CD4-positive, CD25-positive, alpha-beta regulatory T cell (primary cell): Measurements from ENCODE around the gene ZNF607. TPM values are rescaled to one million over a fixed set of nuclear protein-coding genes. Genes with fewer than 3 reads are reported as not detected.
A peak's percentile ranks its signal among the peaks of the same experiment; 100 is the strongest.
"Not testable (repeated sequence)": the region's sequence is repeated elsewhere in the genome, so short reads cannot be mapped to it uniquely, and the experiment has no call there.

Source experiments
- ATAC-seq, 2 donors: fragments of 150-1000 bp; cut with Tn5 transposase; one replicate each; pipeline ENCODE4 v1.10.0; 2021; ENCODE audit warnings: low read depth in 2 of 2, moderate number of reproducible peaks in 2 of 2, moderate library complexity in 1 of 2
- DNase-seq, 3 donors: peaks; one replicate each; pipeline versions ENCODE4 v3.0.0 to v3.0.0-alpha.2; 2012 to 2022; ENCODE audit warnings: mixed read lengths in 1 of 3
- H3K27ac ChIP-seq: one replicate; pipeline ENCODE4 v1.7.0; 2013; ENCODE audit warnings: mild to moderate bottlenecking, low read length; ENCODE audit not compliant: insufficient read depth, poor library complexity, severe bottlenecking
- H3K27me3 ChIP-seq: one replicate; pipeline ENCODE4 v1.7.0; 2013; ENCODE audit warnings: low read length; ENCODE audit not compliant: control insufficient read depth, insufficient read depth
- H3K36me3 ChIP-seq: one replicate; pipeline ENCODE4 v1.7.0; 2013; ENCODE audit warnings: mild to moderate bottlenecking, low read length, moderate library complexity; ENCODE audit not compliant: control insufficient read depth, insufficient read depth
- H3K4me1 ChIP-seq: 2 replicates; pipeline ENCODE4 v1.7.0; 2013; ENCODE audit warnings: mild to moderate bottlenecking, low read length; ENCODE audit not compliant: insufficient read depth, control insufficient read depth, poor library complexity, severe bottlenecking
- H3K4me3 ChIP-seq: one replicate; pipeline ENCODE4 v1.7.0; 2013; ENCODE audit warnings: low read depth, mild to moderate bottlenecking, low read length, moderate library complexity
- H3K9me3 ChIP-seq, 2 experiments: 1 replicate in 1 of 2; 2 replicates in 1 of 2; pipeline ENCODE4 v1.7.0; 2013; ENCODE audit warnings: low read length in 2 of 2, mild to moderate bottlenecking in 1 of 2, moderate library complexity in 1 of 2; ENCODE audit not compliant: control insufficient read depth in 2 of 2
- H3K27ac Mint-ChIP-seq, 3 donors: one replicate each; pipeline ENCODE4 v1.8.0; 2020 to 2022; ENCODE audit warnings: mild to moderate bottlenecking in 3 of 3, mixed read lengths in 3 of 3, moderate library complexity in 2 of 3
- H3K27me3 Mint-ChIP-seq: one replicate; pipeline ENCODE4 v1.8.0; 2022; ENCODE audit warnings: mild to moderate bottlenecking, mixed read lengths
- H3K36me3 Mint-ChIP-seq: one replicate; pipeline ENCODE4 v1.8.0; 2020; ENCODE audit warnings: mixed read lengths
- H3K4me1 Mint-ChIP-seq, 4 donors: one replicate each; pipeline ENCODE4 v1.8.0; 2020 to 2022; ENCODE audit warnings: mixed read lengths in 4 of 4, mild to moderate bottlenecking in 1 of 4
- H3K4me3 Mint-ChIP-seq, 4 donors: one replicate each; pipeline ENCODE4 v1.8.0; 2020 to 2022; ENCODE audit warnings: mild to moderate bottlenecking in 4 of 4, mixed read lengths in 4 of 4, moderate library complexity in 3 of 4
- H3K9me3 Mint-ChIP-seq, 7 donors: one replicate each; pipeline ENCODE4 v1.8.0; 2020 to 2022; ENCODE audit warnings: mixed read lengths in 7 of 7, mild to moderate bottlenecking in 3 of 7, moderate library complexity in 2 of 7
- polyA plus RNA-seq, 4 donors: library from polyadenylated mRNA; unstranded; fragments of 300-500 nt; fragmentation: Illumina TruSeq; gene quantifications; one replicate each; pipeline ENCODE4 v1.2.3, GENCODE V29; 2021
- total RNA-seq: library from RNA; stranded (reverse); gene quantifications from one replicate; pipeline ENCODE4 v1.2.3, GENCODE V29; 2022

The ZNF607 gene
- total and polyA plus RNA-seq, 5 donors from 2014 or later, result 2.2 to 7.7 (median 5.5) TPM

DNA sequence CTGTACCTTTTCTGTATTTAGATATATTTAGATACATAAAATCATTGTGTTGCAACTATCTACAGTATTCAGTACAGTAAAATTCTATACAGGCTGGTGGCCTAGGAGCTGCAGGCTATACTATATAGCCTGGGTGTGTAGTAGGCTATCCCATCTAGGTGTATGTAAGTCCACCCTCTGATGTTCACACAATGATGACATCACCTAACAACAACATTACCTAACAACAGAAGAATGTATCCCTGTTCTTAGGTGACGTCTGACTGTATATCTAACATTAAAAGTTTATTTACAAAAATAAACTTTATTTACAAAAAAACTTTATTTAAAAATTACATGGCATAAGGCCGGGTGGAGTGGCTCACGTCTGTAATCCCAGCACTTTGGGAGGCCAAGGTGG is 36.0 kb downstream of the ZNF607 start:
- Mint-ChIP-seq H3K36me3 (peaks cover 27% of the 10 kb centered on the region), H3K27ac (no peak overlapping the region), H3K27me3 (no peaks in the 10 kb centered on the region), H3K4me1 (peaks cover 0 to 6% (median 3%) of the 10 kb centered on the region in 4 donors), H3K4me3 (no peak overlapping the region), H3K9me3 (peaks cover 1 to 48% (median 9%) of the 10 kb centered on the region in 7 donors)
- Histone ChIP-seq H3K4me3 (no peak overlapping the region), H3K27me3 (no peaks in the 10 kb centered on the region), H3K9me3 (peaks cover 20 to 34% of the 10 kb centered on the region in 2 experiments), H3K27ac (no peak overlapping the region), H3K4me1 (no peaks in the 10 kb centered on the region), H3K36me3 (no peaks in the 10 kb centered on the region)
- DNase-seq (no peak), ATAC-seq (no peak)

DNA sequence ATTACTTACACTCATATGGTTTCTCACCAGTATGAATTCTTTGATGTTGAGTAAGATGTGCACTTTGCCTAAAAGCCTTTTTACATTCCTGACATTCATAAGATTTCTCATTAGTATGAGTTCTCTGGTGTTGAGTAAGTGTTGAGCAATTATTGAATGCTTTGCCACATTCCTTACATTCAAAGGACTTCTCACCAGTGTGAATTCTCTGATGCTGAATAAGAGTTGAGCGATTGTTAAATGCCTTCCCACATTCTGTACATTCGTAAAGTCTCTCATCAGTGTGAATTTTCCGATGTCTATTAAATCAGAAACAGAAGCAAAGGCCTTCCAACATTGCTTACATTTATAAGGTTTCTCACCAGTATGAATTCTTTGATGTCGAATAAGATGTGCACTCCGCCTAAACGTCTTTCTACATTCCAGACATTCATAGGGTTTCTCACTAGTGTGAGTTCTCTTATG is 50.1 kb downstream of the ZNF607 start:
- Histone ChIP-seq H3K4me3 (no peak overlapping the region), H3K9me3 (peaks cover 78 to 85% of the 10 kb centered on the region in 2 experiments), H3K4me1 (no peaks in the 10 kb centered on the region), H3K36me3 (no peaks in the 10 kb centered on the region), H3K27ac (no peak overlapping the region), H3K27me3 (no peaks in the 10 kb centered on the region)
- Mint-ChIP-seq H3K4me3 (no peak overlapping the region), H3K4me1 (no peaks in the 10 kb centered on the region), H3K36me3 (peaks cover 8% of the 10 kb centered on the region), H3K27ac (no peak overlapping the region), H3K9me3 (peaks cover 0 to 70% (median 19%) of the 10 kb centered on the region in 7 donors), H3K27me3 (no peaks in the 10 kb centered on the region)
- ATAC-seq (no peak), DNase-seq (no peak)

DNA sequence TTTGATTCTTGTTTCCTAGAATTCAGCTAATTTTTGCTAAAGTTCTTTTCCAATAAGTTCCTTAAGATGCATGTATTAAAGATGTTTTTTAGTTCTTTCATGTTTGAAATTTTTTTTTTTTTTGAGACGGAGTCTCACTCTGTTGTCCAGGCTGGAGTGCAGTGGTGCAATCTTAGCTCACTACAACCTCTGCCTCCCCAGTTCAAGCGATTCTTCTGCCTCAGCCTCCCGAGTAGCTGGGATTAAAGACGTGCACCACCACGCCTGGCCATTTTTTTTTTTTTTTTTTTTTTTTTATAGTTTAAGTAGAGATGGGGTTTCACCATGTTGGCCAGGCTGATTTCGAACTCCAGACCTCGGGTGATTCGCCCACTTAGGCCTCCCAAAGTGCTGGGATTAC is 62.4 kb downstream of the ZNF607 start:
- not testable (repeated sequence) for ATAC-seq, H3K27ac Mint-ChIP-seq, H3K36me3 ChIP-seq, H3K27ac ChIP-seq, H3K27me3 Mint-ChIP-seq, H3K27me3 ChIP-seq, H3K9me3 ChIP-seq, DNase-seq, H3K36me3 Mint-ChIP-seq, H3K4me3 ChIP-seq
- Mint-ChIP-seq H3K9me3 (peaks cover 0 to 10% (median 2%) of the 10 kb centered on the region in 7 donors), H3K4me3 (peak overlapping the region; percentile 90 to 99 (median 96)), H3K4me1 (peaks cover 23 to 37% (median 24%) of the 10 kb centered on the region in 4 donors)
- H3K4me1 ChIP-seq, result peaks cover 24% of the 10 kb centered on the region

DNA sequence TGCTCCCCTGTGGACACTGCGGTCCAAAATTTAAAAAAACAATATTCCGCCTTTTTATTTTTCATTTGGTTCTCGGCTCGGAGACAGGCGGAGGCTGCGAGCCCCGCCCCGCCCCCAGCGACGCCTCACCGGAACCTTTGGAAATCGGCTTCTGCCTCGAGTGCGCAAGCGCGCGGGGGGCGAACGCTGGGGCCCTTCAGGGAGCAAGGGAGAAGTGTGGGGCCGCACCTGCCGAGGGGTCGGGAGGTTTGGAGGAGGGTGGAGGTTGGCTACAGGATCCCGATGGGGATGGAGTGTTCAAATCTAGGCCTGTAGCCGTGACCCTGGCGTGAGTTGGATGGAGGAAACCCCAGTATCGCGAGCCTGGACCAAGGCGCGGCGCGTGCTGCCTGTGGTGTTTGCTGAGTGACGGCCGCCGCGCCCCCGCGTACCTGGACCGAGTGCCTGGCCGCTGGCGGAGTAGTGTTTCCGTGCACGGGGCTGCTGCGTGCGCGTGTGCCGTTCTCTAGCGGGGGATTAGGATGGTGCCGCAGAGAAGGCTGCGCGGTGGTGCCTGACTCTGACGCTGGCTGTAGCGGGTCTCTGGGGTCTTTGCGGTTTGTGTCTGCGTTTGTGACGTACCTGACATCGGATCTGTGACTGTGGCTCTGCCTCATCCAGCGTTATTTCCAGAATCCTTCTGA is 63.7 kb downstream of the ZNF607 start:
- peak; percentile 75 for ATAC-seq
- Histone ChIP-seq H3K27ac (peak overlapping the region; percentile 80), H3K4me1 (peaks cover 24% of the 10 kb centered on the region), H3K9me3 (peaks cover 0 to 2% of the 10 kb centered on the region in 2 experiments), H3K27me3 (no peaks in the 10 kb centered on the region), H3K4me3 (peak overlapping the region; percentile 78), H3K36me3 (peaks cover 3% of the 10 kb centered on the region)
- DNase-seq, result peak; percentile 68 to 89 (median 83)
- peaks cover 23 to 37% (median 24%) of the 10 kb centered on the region in 4 donors for H3K4me1 Mint-ChIP-seq
- H3K27ac Mint-ChIP-seq, result peak overlapping the region; percentile 79 to 98 (median 88)
- H3K9me3 Mint-ChIP-seq, result peaks cover 0 to 10% (median under 1%) of the 10 kb centered on the region in 7 donors
- H3K36me3 Mint-ChIP-seq, result no peaks in the 10 kb centered on the region
- H3K27me3 Mint-ChIP-seq, result no peaks in the 10 kb centered on the region
- H3K4me3 Mint-ChIP-seq, result peak overlapping the region; percentile 90 to 99 (median 96)

DNA sequence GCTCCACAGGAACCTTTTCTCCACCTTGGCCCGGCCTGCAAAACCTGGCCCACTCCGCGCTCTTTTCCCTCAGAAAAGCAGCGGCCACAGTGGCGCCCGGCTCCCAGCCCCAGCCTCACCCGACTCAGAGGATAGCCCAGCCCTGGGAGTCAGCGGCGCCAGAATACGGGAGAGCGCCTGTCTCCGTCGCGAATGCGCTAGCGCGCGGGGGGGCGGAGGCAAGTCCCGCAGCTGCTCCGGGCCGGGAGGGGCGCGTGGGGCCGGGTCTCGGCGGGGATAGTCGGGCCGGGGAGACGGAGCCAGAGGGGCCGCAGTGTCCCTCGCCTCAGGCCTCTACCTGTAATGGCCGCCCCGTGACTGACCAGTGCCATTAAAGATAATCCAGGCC is 64.3 kb downstream of the ZNF607 start, which contains the start of gene ZFP30:
TSS of gene ZFP30 (minus strand) at position 165 of the 388 bp plus-strand sequence. CDS start 7,643 bp downstream, outside the sequence.
- H3K27me3 Mint-ChIP-seq, result no peaks in the 10 kb centered on the region
- peak within 1 kb of the TSS; percentile 91 for H3K4me3 ChIP-seq
- H3K36me3 ChIP-seq, result peaks cover 3% of the 10 kb centered on the region
- peak; percentile 67 to 70 for ATAC-seq
- DNase-seq, result peak; percentile 65 to 82 (median 78)
- peaks cover 24% of the 10 kb centered on the region for H3K4me1 ChIP-seq
- H3K27ac Mint-ChIP-seq, result peak within 1 kb of the TSS; percentile 79 to 98 (median 88)
- H3K27me3 ChIP-seq, result no peaks in the 10 kb centered on the region
- H3K9me3 ChIP-seq, result no peaks in the 10 kb centered on the region
- H3K36me3 Mint-ChIP-seq, result no peaks in the 10 kb centered on the region
- peak within 1 kb of the TSS; percentile 90 to 99 (median 96) for H3K4me3 Mint-ChIP-seq
- H3K27ac ChIP-seq, result peak within 1 kb of the TSS; percentile 80
- H3K4me1 Mint-ChIP-seq, result peaks cover 23 to 37% (median 24%) of the 10 kb centered on the region in 4 donors
- H3K9me3 Mint-ChIP-seq, result peaks cover 0 to 12% (median 2%) of the 10 kb centered on the region in 7 donors

DNA sequence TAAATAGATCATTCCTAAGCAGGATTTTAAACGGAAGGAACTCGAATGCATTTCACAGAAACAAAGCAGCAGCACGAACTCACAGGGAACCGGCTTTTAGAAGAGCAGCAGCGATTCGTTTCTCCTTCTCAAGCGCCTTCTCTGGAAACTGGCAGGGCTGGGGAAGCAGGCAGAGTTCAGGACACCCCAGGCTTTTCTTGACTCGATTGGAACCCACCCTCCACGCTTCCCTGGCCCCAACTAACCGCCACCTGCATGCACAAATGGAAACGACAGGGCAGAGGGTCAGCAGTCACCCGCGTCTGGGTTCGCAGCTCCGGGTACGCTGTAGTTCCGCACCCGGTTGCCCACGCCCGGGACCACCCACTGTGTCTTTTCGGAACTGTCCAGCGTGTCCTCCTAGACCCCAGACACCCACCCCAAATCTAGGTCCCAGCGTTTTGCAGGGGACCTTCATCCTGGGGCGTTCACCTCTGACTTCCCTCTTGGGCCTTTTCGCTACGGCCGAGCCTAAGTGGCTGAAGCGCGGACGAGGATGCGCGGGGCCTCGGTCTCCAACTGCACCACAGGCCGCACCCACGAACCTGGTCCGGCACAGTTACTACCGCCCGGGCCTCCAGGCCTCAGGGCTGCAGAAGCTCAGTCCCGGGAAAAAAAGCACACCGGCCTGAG is 64.8 kb downstream of the ZNF607 start:
- ATAC-seq, result no peak
- peak overlapping the region; percentile 91 for H3K4me3 ChIP-seq
- H3K4me1 ChIP-seq, result peaks cover 24% of the 10 kb centered on the region
- Mint-ChIP-seq H3K9me3 (peaks cover 0 to 13% (median 2%) of the 10 kb centered on the region in 7 donors), H3K4me1 (peaks cover 23 to 37% (median 24%) of the 10 kb centered on the region in 4 donors), H3K36me3 (peaks cover 3% of the 10 kb centered on the region), H3K27me3 (no peaks in the 10 kb centered on the region), H3K4me3 (peak overlapping the region; percentile 90 to 99 (median 96)), H3K27ac (peak overlapping the region; percentile 79 to 98 (median 88))
- H3K36me3 ChIP-seq, result peaks cover 6% of the 10 kb centered on the region
- H3K9me3 ChIP-seq, result no peaks in the 10 kb centered on the region
- peak in 2 of 3 donors; percentile 1 to 48 for DNase-seq
- no peaks in the 10 kb centered on the region for H3K27me3 ChIP-seq
- H3K27ac ChIP-seq, result peak overlapping the region; percentile 80

DNA sequence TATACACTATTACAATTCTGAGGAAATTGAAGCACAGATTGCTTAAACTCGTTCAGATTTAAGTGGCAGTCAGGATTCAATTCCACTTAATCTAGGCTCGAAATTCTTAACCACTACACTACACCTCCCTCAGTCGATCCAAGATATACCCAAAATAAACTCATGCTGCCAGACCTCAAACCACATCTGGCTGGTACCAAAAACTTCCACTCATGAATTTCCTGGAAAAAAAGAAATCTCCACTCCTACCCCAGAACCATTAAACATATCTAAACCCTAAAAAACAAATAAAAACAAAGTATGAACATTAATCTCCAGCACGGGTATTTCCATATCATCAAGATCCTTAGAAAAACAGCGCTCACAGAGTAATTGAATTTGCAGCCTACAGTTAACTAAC is 65.4 kb downstream of the ZNF607 start:
- Histone ChIP-seq H3K9me3 (peaks cover 2 to 6% of the 10 kb centered on the region in 2 experiments), H3K27me3 (no peaks in the 10 kb centered on the region), H3K4me1 (peaks cover 24% of the 10 kb centered on the region), H3K4me3 (peak overlapping the region; percentile 91), H3K27ac (no peak overlapping the region), H3K36me3 (peaks cover 12% of the 10 kb centered on the region)
- H3K4me1 Mint-ChIP-seq, result peaks cover 23 to 37% (median 24%) of the 10 kb centered on the region in 4 donors
- H3K36me3 Mint-ChIP-seq, result peaks cover 10% of the 10 kb centered on the region
- H3K4me3 Mint-ChIP-seq, result peak overlapping the region; percentile 90 to 99 (median 96)
- H3K9me3 Mint-ChIP-seq, result peaks cover 0 to 13% (median 2%) of the 10 kb centered on the region in 7 donors
- no peaks in the 10 kb centered on the region for H3K27me3 Mint-ChIP-seq
- DNase-seq (no peak), ATAC-seq (no peak)
- H3K27ac Mint-ChIP-seq, result peak overlapping the region; percentile 61 to 98 (median 79)
